ENCODE data around the gene C17orf58. TPM values are rescaled to one million over a fixed set of nuclear protein-coding genes. Genes with fewer than 3 reads are reported as not detected.

C17orf58 gene
- total and polyA plus RNA-seq, 9 of the 15 experiments (the other 6 are each of a cell fraction or from before 2014, with no cell fraction given) = 8.6 to 37.4 (median 27.6) TPM

DNA sequence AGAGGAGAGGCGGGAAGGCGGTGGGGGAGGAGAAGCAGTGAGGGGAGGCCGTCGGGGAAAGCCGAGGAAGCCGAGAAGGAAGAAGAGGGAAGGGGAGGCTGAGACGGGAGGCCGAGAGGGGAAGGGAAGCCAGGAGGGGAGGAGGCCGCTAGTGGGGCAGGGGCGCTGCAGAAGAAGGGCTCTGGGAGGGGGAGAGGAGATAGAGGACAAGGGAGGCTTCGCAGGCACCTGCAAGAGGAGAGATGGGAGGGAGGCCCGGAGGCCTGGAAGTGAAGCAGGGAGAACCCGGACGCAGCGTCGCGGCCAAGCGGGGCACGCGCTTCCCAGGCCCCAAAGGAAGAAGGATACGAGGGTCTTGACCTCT lies 2.3 kb downstream of the C17orf58 start (continued):
- TF ChIP-seq, protein P1, sequence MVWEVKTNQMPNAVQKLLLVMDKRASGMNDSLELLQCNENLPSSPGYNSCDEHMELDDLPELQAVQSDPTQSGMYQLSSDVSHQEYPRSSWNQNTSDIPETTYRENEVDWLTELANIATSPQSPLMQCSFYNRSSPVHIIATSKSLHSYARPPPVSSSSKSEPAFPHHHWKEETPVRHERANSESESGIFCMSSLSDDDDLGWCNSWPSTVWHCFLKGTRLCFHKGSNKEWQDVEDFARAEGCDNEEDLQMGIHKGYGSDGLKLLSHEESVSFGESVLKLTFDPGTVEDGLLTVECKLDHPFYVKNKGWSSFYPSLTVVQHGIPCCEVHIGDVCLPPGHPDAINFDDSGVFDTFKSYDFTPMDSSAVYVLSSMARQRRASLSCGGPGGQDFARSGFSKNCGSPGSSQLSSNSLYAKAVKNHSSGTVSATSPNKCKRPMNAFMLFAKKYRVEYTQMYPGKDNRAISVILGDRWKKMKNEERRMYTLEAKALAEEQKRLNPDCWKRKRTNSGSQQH (CRISPR knock-in tag; IDR thresholded peaks at IDR 0.05) = peak; percentile 94
- TF ChIP-seq FOXM1 (IDR thresholded peaks at IDR 0.05; ENCODE audit: low read depth) (no peak), FOXM1 (CRISPR knock-in tag; IDR thresholded peaks at IDR 0.05; ENCODE audit: low read depth) (no peak), CBX5 (IDR thresholded peaks at IDR 0.05; ENCODE audit: borderline replicate concordance, low read depth) (no peak)

DNA sequence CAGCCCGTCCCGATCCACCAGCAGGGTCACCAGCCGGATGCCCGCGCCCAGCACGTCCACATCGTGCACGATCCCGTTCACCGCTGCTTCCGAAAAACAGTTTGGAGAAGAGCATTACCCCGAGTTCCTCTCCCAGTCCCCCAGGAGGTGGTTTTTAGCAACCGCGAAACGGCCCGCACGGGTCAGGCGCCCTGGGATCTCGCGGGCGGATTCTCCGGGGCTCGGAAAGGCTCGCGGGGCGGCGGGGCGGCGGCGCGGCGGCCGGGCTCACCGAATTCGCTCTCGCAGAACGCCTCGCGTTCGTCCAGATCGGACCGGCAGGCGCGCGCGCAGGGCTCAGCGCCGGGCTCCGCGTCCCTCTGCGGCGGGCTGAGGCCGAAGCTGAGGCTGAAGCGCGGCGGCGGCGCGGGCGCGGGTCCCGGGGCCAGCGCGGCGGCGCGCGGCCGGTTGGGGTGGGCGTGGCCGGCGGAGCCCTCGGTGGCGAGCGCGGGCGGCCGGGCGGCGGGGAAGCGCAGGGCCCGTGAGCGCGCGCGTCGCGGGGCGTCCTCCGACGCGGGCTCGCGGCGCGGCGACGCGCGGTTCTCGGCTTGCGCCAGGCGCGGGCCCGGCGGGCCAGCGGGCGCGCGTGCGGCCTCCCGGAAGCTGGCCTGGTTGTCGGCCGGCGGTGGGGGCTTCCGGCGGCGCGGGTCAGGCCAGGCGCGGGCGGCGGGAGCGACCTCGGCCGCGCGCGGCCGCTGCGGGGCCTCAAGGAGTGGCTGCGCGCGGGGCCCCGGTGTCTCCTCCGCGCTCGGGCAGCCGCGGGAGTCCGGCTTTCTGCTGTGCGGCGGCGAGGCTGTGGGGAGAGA lies 2.9 kb downstream of the C17orf58 start:
- POLR2A ChIA-PET = interaction anchor here (0.5 to 1.4 kb wide), 10 partner anchors 8 to 616 kb away, joined by 3 to 5 read pairs (median 4); partner anchors contain the start of gene PITPNC1
- BruUV-seq (replicated peaks) = no TSS peak
- Histone ChIP-seq H4K20me1 (replicated peaks; ENCODE audit: control insufficient read depth, insufficient read depth, low read length) (no peaks in the 10 kb centered on the region), H2AFZ (ENCODE audit: low read depth, low read length) (peak overlapping the region; percentile 92), H3K9me3 (replicated peaks; ENCODE audit: control insufficient read depth, insufficient read depth, low read depth, low read length) (no peaks in the 10 kb centered on the region), H3K4me1 (replicated peaks in 1 of 2; ENCODE audit: control insufficient read depth in 2 of 2, insufficient read depth in 2 of 2, low read length in 2 of 2) (peaks cover 20 to 25% of the 10 kb centered on the region in 2 experiments), H3K9ac (ENCODE audit: insufficient read depth in 1 of 2, low read depth in 2 of 2, low read length in 2 of 2) (peak overlapping the region; percentile 94 to 98), H3K9me1 (ENCODE audit: control insufficient read depth, insufficient read depth, low read length) (no peaks in the 10 kb centered on the region), H3K27ac (ENCODE audit: extremely low read depth, low read depth, low read length) (peak overlapping the region; percentile 99), H3K4me3 (peak overlapping the region; percentile 92), H3K4me2 (ENCODE audit: insufficient read depth, low read length) (peak overlapping the region; percentile 90), H3K79me2 (ENCODE audit: control insufficient read depth, insufficient read depth, low read length) (peaks cover 21% of the 10 kb centered on the region), H3K27me3 (ENCODE audit: control insufficient read depth in 2 of 2, insufficient read depth in 2 of 2, low read length in 2 of 2) (no peaks in the 10 kb centered on the region), H3K36me3 (ENCODE audit: control insufficient read depth, insufficient read depth, low read length) (peaks cover 5% of the 10 kb centered on the region; the same call in 1 of the 3 replicates)
- FAIRE-seq = no peak
- peak; percentile 88 for ATAC-seq
- DNase-seq (ENCODE audit: extremely low read depth in 1 of 4, low spot score in 3 of 4) = peak; percentile 85 to 91 (median 88)
- intact Hi-C loops (cut with micrococcal nuclease) = no loop called here
- CTCF ChIA-PET (ENCODE audit: low intra/inter-chr PET ratio) = interaction anchor here (0.6 kb wide), 1 partner anchor 270 kb away, joined by 4 read pairs; no protein-coding TSS in a partner anchor
- 1% methylated on average over 61 of the region's 144 CpGs for WGBS (ENCODE audit: insufficient coverage, low coverage, missing lambda C conversion rate)
- in situ Hi-C loops (cut with MboI) = no loop called here
- TF ChIP-seq KHSRP (IDR thresholded peaks at IDR 0.05) = no peak
- TF ChIP-seq, protein P2, sequence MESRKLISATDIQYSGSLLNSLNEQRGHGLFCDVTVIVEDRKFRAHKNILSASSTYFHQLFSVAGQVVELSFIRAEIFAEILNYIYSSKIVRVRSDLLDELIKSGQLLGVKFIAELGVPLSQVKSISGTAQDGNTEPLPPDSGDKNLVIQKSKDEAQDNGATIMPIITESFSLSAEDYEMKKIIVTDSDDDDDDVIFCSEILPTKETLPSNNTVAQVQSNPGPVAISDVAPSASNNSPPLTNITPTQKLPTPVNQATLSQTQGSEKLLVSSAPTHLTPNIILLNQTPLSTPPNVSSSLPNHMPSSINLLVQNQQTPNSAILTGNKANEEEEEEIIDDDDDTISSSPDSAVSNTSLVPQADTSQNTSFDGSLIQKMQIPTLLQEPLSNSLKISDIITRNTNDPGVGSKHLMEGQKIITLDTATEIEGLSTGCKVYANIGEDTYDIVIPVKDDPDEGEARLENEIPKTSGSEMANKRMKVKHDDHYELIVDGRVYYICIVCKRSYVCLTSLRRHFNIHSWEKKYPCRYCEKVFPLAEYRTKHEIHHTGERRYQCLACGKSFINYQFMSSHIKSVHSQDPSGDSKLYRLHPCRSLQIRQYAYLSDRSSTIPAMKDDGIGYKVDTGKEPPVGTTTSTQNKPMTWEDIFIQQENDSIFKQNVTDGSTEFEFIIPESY (CRISPR knock-in tag; IDR thresholded peaks at IDR 0.05) = no peak
- TF ChIP-seq E2F3 (CRISPR knock-in tag; IDR thresholded peaks at IDR 0.05) = 0 out of 2 replicates have a peak, but pooled peaks have one; percentile 21
- TF ChIP-seq ZNF408 (CRISPR knock-in tag; IDR thresholded peaks at IDR 0.05; ENCODE audit: low read depth) = no peak
- TF ChIP-seq, protein P3, sequence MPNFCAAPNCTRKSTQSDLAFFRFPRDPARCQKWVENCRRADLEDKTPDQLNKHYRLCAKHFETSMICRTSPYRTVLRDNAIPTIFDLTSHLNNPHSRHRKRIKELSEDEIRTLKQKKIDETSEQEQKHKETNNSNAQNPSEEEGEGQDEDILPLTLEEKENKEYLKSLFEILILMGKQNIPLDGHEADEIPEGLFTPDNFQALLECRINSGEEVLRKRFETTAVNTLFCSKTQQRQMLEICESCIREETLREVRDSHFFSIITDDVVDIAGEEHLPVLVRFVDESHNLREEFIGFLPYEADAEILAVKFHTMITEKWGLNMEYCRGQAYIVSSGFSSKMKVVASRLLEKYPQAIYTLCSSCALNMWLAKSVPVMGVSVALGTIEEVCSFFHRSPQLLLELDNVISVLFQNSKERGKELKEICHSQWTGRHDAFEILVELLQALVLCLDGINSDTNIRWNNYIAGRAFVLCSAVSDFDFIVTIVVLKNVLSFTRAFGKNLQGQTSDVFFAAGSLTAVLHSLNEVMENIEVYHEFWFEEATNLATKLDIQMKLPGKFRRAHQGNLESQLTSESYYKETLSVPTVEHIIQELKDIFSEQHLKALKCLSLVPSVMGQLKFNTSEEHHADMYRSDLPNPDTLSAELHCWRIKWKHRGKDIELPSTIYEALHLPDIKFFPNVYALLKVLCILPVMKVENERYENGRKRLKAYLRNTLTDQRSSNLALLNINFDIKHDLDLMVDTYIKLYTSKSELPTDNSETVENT (CRISPR knock-in tag; IDR thresholded peaks at IDR 0.05) = peak; percentile 38
- TF ChIP-seq KLF10 (CRISPR knock-in tag; IDR thresholded peaks at IDR 0.05) = no peak
- TF ChIP-seq, protein P4, sequence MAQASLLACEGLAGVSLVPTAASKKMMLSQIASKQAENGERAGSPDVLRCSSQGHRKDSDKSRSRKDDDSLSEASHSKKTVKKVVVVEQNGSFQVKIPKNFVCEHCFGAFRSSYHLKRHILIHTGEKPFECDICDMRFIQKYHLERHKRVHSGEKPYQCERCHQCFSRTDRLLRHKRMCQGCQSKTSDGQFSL (CRISPR knock-in tag; IDR thresholded peaks at IDR 0.05) = 0 out of 2 replicates have a peak, but pooled peaks have one; percentile 26
- TF ChIP-seq, protein P4 (tag; IDR thresholded peaks at IDR 0.05) = no peak
